HepG2 (cell line): Measurements from ENCODE around the gene FRMD1. TPM values are rescaled to one million over a fixed set of nuclear protein-coding genes. Genes with fewer than 3 reads are reported as not detected.

Source experiments
- ATAC-seq: fragments of 200-7000 bp; cut with Tn5 transposase; 3 replicates; pipeline ENCODE4 v1.9.1; 2020; ENCODE audit warnings: mild to moderate bottlenecking, moderate library complexity
- BruUV-seq: library from RNA; stranded (reverse); fragments of 400-500 nt; replicated peaks from 2 replicates; lab custom pipeline; 2021; lab: Mats Ljungman, UMichigan
- CTCF ChIA-PET: fragments of 300-600 bp; formaldehyde crosslinking; extraction: SDS; loops from one replicate; lab custom pipeline; 2021; ENCODE audit warnings: low total read pairs, inconsistent platforms, low intra/inter-chr PET ratio; lab: Yijun Ruan, JAX
- POLR2A ChIA-PET: fragments of 350-600 bp; sonication (Branson Sonifier 250); formaldehyde crosslinking; loops from one replicate; lab custom pipeline; 2020; ENCODE audit warnings: antibody characterized with exemption, inconsistent platforms; lab: Yijun Ruan, JAX
- DNase-seq: peaks from one replicate; pipeline ENCODE4 v3.0.0-alpha.2; 2015; ENCODE audit warnings: low spot score
- FAIRE-seq: peaks from 3 replicates; lab custom pipeline; 2011; peaks lifted over from hg19 to GRCh38; lab: Jason Lieb, UNC
- H2AFZ ChIP-seq: one replicate; pipeline ENCODE4 v1.6.1; 2011; ENCODE audit warnings: low read length, inconsistent platforms
- H3K27ac ChIP-seq: fragments of 300-600 bp; 3 replicates; pipeline ENCODE4 v1.8.0; 2011; ENCODE audit warnings: mixed run types, mild to moderate bottlenecking, mixed read lengths, low read length, inconsistent platforms; ENCODE audit not compliant: insufficient read depth; ENCODE audit errors: extremely low read length
- H3K27me3 ChIP-seq, 2 experiments: fragments of 200-600 bp in 1 of 2; 2 replicates in 1 of 2; 3 replicates in 1 of 2; pipeline versions ENCODE4 v1.6.0 to v1.8.0; 2011; ENCODE audit warnings: low read length in 2 of 2, mild to moderate bottlenecking in 2 of 2, moderate library complexity in 2 of 2, inconsistent platforms in 1 of 2; ENCODE audit not compliant: insufficient read depth in 2 of 2, control insufficient read depth in 1 of 2
- H3K36me3 ChIP-seq, 2 experiments: fragments of 200-600 bp in 1 of 2; replicated peaks in 1 of 2; 2 replicates in 1 of 2; 3 replicates in 1 of 2; pipeline versions ENCODE4 v1.5.1 to v1.8.0; 2011; ENCODE audit warnings: low read length in 2 of 2, inconsistent platforms in 1 of 2; ENCODE audit not compliant: insufficient read depth in 2 of 2, control insufficient read depth in 1 of 2
- H3K4me1 ChIP-seq: 2 replicates; pipeline ENCODE4 v1.5.1; 2012; ENCODE audit warnings: low read length, inconsistent platforms; ENCODE audit not compliant: insufficient read depth
- H3K4me2 ChIP-seq: 2 replicates; pipeline ENCODE4 v1.6.0; 2011; ENCODE audit warnings: low read depth, low read length, inconsistent platforms
- H3K4me3 ChIP-seq, 3 experiments: fragments of 200-600 bp in 1 of 3; sonication (generic), shearing (Covaris generic) in 1 of 3; replicated peaks in 1 of 3; 2 replicates each; pipeline ENCODE4 v1.5.1; 2011 to 2016; ENCODE audit warnings: low read length in 3 of 3, inconsistent platforms in 2 of 3, low read depth in 2 of 3, mild to moderate bottlenecking in 2 of 3, control low read depth in 1 of 3, mixed read lengths in 1 of 3; ENCODE audit not compliant: insufficient read depth in 1 of 3
- H3K79me2 ChIP-seq: one replicate; pipeline ENCODE4 v1.6.1; 2011; ENCODE audit warnings: low read length, inconsistent platforms; ENCODE audit not compliant: insufficient read depth
- H3K9ac ChIP-seq: 2 replicates; pipeline ENCODE4 v1.6.0; 2011; ENCODE audit warnings: mild to moderate bottlenecking, low read depth, low read length, inconsistent platforms; ENCODE audit not compliant: insufficient read depth
- H3K9me3 ChIP-seq: 2 replicates; pipeline ENCODE4 v1.5.1; 2012; ENCODE audit warnings: mild to moderate bottlenecking, low read length
- H4K20me1 ChIP-seq: 2 replicates; pipeline ENCODE4 v1.6.0; 2011; ENCODE audit warnings: inconsistent platforms, mild to moderate bottlenecking, low read length, moderate library complexity; ENCODE audit not compliant: insufficient read depth
- CTCF ChIP-seq: sonication (generic); formaldehyde crosslinking; IDR thresholded peaks from 2 replicates; pipeline ENCODE4 v1.5.0; 2020; ENCODE audit warnings: mild to moderate bottlenecking, missing genetic modification reagents, moderate library complexity
- IKZF4 ChIP-seq: sonication (generic); formaldehyde crosslinking; IDR thresholded peaks from 2 replicates; pipeline ENCODE4 v1.5.1; 2020; ENCODE audit warnings: borderline replicate concordance, mild to moderate bottlenecking, low read depth, missing genetic modification reagents; ENCODE audit errors: not compliant biosample characterization
- NRL ChIP-seq: sonication (generic); formaldehyde crosslinking; IDR thresholded peaks from 2 replicates; pipeline ENCODE4 v1.5.0; 2020; ENCODE audit warnings: missing genetic modification reagents, mild to moderate bottlenecking, moderate library complexity, borderline replicate concordance
- POGK ChIP-seq: sonication (generic); formaldehyde crosslinking; conservative IDR thresholded peaks from 2 replicates; pipeline ENCODE4 v1.8.0; 2022; ENCODE audit warnings: mild to moderate bottlenecking, moderate library complexity, missing genetic modification reagents
- ZMYM4 ChIP-seq: sonication (generic); formaldehyde crosslinking; IDR thresholded peaks from 2 replicates; pipeline ENCODE4 v1.8.1; 2023; ENCODE audit warnings: mild to moderate bottlenecking, missing genetic modification reagents
- ZNF205 ChIP-seq: IDR thresholded peaks from 2 replicates; pipeline ENCODE4 v1.6.1; 2018; ENCODE audit warnings: missing biosample characterization, missing genetic modification reagents
- ZNF274 ChIP-seq: sonication (generic); formaldehyde crosslinking; IDR thresholded peaks from 2 replicates; pipeline ENCODE4 v1.5.1; 2020; ENCODE audit warnings: mild to moderate bottlenecking, missing genetic modification reagents
- ZNF572 ChIP-seq: sonication (generic); formaldehyde crosslinking; IDR thresholded peaks from 2 replicates; pipeline ENCODE4 v1.5.1; 2020; ENCODE audit warnings: mild to moderate bottlenecking, missing genetic modification reagents
- ZNF883 ChIP-seq: sonication (generic); formaldehyde crosslinking; IDR thresholded peaks from 2 replicates; pipeline ENCODE4 v1.5.1; 2020; ENCODE audit warnings: mild to moderate bottlenecking, missing genetic modification reagents; ENCODE audit errors: not compliant biosample characterization
- WGBS: methylation state at CpG from one replicate; pipeline ENCODE4 v1.1.6; 2017; ENCODE audit warnings: low lambda C conversion rate; 5-methylcytosine and 5-hydroxymethylcytosine counted together
- in situ Hi-C: cut with HindIII; loops from 2 replicates; pipeline ENCODE4 v1.10.0; 2017; ENCODE audit warnings: low pct_unique_long_range_greater_than_20kb; ENCODE audit not compliant: extremely low pct_ligation_motif_present
- intact Hi-C: fragments of 100-400 bp; cut with micrococcal nuclease; formaldehyde crosslinking; loops from one replicate; pipeline ENCODE4 v1.10.0; 2022; ENCODE audit not compliant: unreplicated experiment
- polyA plus RNA-seq, 8 experiments: library from polyadenylated mRNA; depleted of rRNA in 3 of 8; stranded (reverse) in 7 of 8; unstranded in 1 of 8; fragments of >200 nt; fragmentation: Illumina TruSeq in 4 of 8; extraction: Trizol in 4 of 8; gene quantifications; 2 replicates each; pipeline versions ENCODE4 v1.2.1 to v1.2.3, GENCODE V29; 2011 to 2016; ENCODE audit warnings: low read depth in 4 of 8, missing spikeins in 1 of 8, mixed read lengths in 1 of 8; ENCODE audit not compliant: insufficient read depth in 1 of 8
- total RNA-seq, 5 experiments: library from RNA; depleted of rRNA; stranded (reverse); fragments of >200 nt; fragmentation: Illumina TruSeq; extraction: Trizol; gene quantifications; 2 replicates each; pipeline ENCODE4 v1.2.3, GENCODE V29; 2016; ENCODE audit warnings: low read depth in 1 of 5
- TF ChIP-seq, protein P1 (sequence below): sonication (generic); formaldehyde crosslinking; IDR thresholded peaks from 2 replicates; pipeline ENCODE4 v1.8.1; 2023; ENCODE audit warnings: missing genetic modification reagents, mild to moderate bottlenecking, borderline replicate concordance

The FRMD1 gene
- total and polyA plus RNA-seq, 2 of the 13 experiments (the other 11 are each of a cell fraction or from before 2014, with no cell fraction given): 0.01 TPM; not detected in 1

GRCh38 chr6:168091381-168092264 lies 12.6 kb upstream of the FRMD1 start:
- Histone ChIP-seq H3K9ac (no peak overlapping the region), H3K4me2 (no peak overlapping the region), H3K36me3 (no peaks in the 10 kb centered on the region), H3K27me3 (peaks cover 7 to 67% of the 10 kb centered on the region in 2 experiments; a peak in 4 of 5 replicates), H3K4me1 (peaks cover 39% of the 10 kb centered on the region), H4K20me1 (no peaks in the 10 kb centered on the region), H3K9me3 (no peaks in the 10 kb centered on the region), H3K79me2 (no peaks in the 10 kb centered on the region), H2AFZ (no peak overlapping the region), H3K27ac (no peak overlapping the region), H3K4me3 (no peak overlapping the region)
- FAIRE-seq: no peak
- no peak for DNase-seq
- TF ChIP-seq ZMYM4 (CRISPR knock-in tag) (no peak), CTCF (CRISPR knock-in tag) (0 out of 2 replicates have a peak, but pooled peaks have one; percentile 7)
- ATAC-seq: 0 out of 3 replicates have a peak, but pooled peaks have one; percentile 3
- WGBS: 58% methylated on average over 20 of the region's 28 CpGs
- intact Hi-C loops: no loop called here
- no TSS peak for BruUV-seq
- ChIA-PET POLR2A (no interaction called here), CTCF (no interaction called here)
- in situ Hi-C loops: no loop called here

DNA sequence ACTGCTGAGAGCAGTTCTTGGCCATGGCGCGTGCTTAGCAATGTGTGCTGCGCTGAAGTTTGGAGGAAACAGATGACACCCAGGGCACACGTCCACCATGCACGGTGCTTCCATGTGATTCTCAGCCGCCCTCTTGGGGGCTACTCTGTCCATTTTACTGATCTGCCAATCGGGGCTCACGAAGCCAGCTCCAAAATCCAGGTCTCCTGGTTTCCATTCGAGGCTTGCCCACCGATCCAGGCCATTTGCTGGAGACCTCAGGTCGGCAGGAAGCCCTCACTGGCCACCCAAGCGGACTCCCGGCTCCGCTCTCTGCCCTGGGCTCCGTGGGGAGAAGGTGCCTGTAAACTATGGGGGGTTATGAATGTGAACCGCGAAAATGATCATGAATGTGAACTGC lies 11.7 kb upstream of the FRMD1 start:
- no peak overlapping the region for H3K4me3 ChIP-seq
- H3K27ac ChIP-seq: no peak overlapping the region
- no peak for DNase-seq
- H3K27me3 ChIP-seq: peaks cover 7 to 71% of the 10 kb centered on the region in 2 experiments; a peak in 4 of 5 replicates
- in situ Hi-C loops: no loop called here
- no peak overlapping the region for H3K4me2 ChIP-seq
- H3K9me3 ChIP-seq: no peaks in the 10 kb centered on the region
- no peak overlapping the region for H2AFZ ChIP-seq
- ChIA-PET POLR2A (no interaction called here), CTCF (no interaction called here)
- TF ChIP-seq NRL (CRISPR knock-in tag) (no peak), ZNF572 (CRISPR knock-in tag) (no peak), ZNF883 (CRISPR knock-in tag) (no peak), ZNF205 (CRISPR knock-in tag) (no peak), ZNF274 (no peak), IKZF4 (no peak), POGK (CRISPR knock-in tag) (no peak)
- TF ChIP-seq, protein P1, sequence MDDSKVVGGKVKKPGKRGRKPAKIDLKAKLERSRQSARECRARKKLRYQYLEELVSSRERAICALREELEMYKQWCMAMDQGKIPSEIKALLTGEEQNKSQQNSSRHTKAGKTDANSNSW: no peak
- 56% methylated on average over 17 of the region's 17 CpGs for WGBS
- H3K4me1 ChIP-seq: peaks cover 39% of the 10 kb centered on the region
- no peak overlapping the region for H3K9ac ChIP-seq
- BruUV-seq: no TSS peak
- FAIRE-seq: no peak
- H4K20me1 ChIP-seq: no peaks in the 10 kb centered on the region
- no peak for ATAC-seq
- H3K36me3 ChIP-seq: no peaks in the 10 kb centered on the region
- no peaks in the 10 kb centered on the region for H3K79me2 ChIP-seq
- intact Hi-C loops: no loop called here
